ENCODE data around the gene GDNF. TPM values are rescaled to one million over a fixed set of nuclear protein-coding genes. Genes with fewer than 3 reads are reported as not detected.
"Not testable (repeated sequence)": the region's sequence is repeated elsewhere in the genome, so short reads cannot be mapped to it uniquely, and the experiment has no call there.

Gene GDNF
- total RNA-seq, 1 donor from 2014 or later, result 1.1 TPM

GRCh38 chr5:37786416-37786815, 53.4 kb downstream of the GDNF start:
- no peak for DNase-seq (ENCODE audit: low spot score)
- Mint-ChIP-seq H3K4me1 (ENCODE audit: low read depth) (no peaks in the 10 kb centered on the region), H3K27ac (ENCODE audit: unreplicated experiment) (no peak overlapping the region), H3K4me3 (ENCODE audit: unreplicated experiment) (no peak overlapping the region), H3K27me3 (ENCODE audit: low read depth) (no peaks in the 10 kb centered on the region), H3K36me3 (ENCODE audit: low read depth) (peaks cover 1% of the 10 kb centered on the region), H3K9me3 (ENCODE audit: low read depth) (no peaks in the 10 kb centered on the region)
- no peak for TF ChIP-seq CTCF (IDR thresholded peaks at IDR 0.05)

GRCh38 chr5:37781409-37781808, 58.4 kb downstream of the GDNF start:
- H3K27ac Mint-ChIP-seq (ENCODE audit: unreplicated experiment); DNase-seq (ENCODE audit: low spot score); H3K27me3 Mint-ChIP-seq (ENCODE audit: low read depth); H3K4me1 Mint-ChIP-seq (ENCODE audit: low read depth); H3K4me3 Mint-ChIP-seq (ENCODE audit: unreplicated experiment); H3K9me3 Mint-ChIP-seq (ENCODE audit: low read depth); H3K36me3 Mint-ChIP-seq (ENCODE audit: low read depth): not testable (repeated sequence)

GRCh38 chr5:37777432-37778130, 62.3 kb downstream of the GDNF start:
- Mint-ChIP-seq H3K27ac (ENCODE audit: unreplicated experiment) (no peak overlapping the region), H3K4me1 (ENCODE audit: low read depth) (peaks cover 20% of the 10 kb centered on the region), H3K27me3 (ENCODE audit: low read depth) (no peaks in the 10 kb centered on the region), H3K9me3 (ENCODE audit: low read depth) (peaks cover 4% of the 10 kb centered on the region), H3K4me3 (ENCODE audit: unreplicated experiment) (no peak overlapping the region), H3K36me3 (ENCODE audit: low read depth) (no peaks in the 10 kb centered on the region)
- no peak for DNase-seq (ENCODE audit: low spot score)
- TF ChIP-seq CTCF (IDR thresholded peaks at IDR 0.05), result no peak

- no peaks in the 10 kb centered on the region for H3K36me3 Mint-ChIP-seq (ENCODE audit: low read depth)
- no peak overlapping the region for H3K4me3 Mint-ChIP-seq (ENCODE audit: unreplicated experiment)
- DNase-seq (ENCODE audit: low spot score), result no peak
- H3K27ac Mint-ChIP-seq (ENCODE audit: unreplicated experiment), result peak overlapping the region; percentile 62
- peaks cover 27% of the 10 kb centered on the region for H3K4me1 Mint-ChIP-seq (ENCODE audit: low read depth)
- no peak for TF ChIP-seq CTCF (IDR thresholded peaks at IDR 0.05)
- peaks cover 4% of the 10 kb centered on the region for H3K9me3 Mint-ChIP-seq (ENCODE audit: low read depth)
- no peaks in the 10 kb centered on the region for H3K27me3 Mint-ChIP-seq (ENCODE audit: low read depth)
Observed at GRCh38 chr5:37776826-37777225, 63.0 kb downstream of the GDNF start.

GRCh38 chr5:37774912-37775483, 64.8 kb downstream of the GDNF start:
- peak; percentile 79 for TF ChIP-seq CTCF (IDR thresholded peaks at IDR 0.05)
- no peak for DNase-seq (ENCODE audit: low spot score)
- H3K27ac Mint-ChIP-seq (ENCODE audit: unreplicated experiment), result no peak overlapping the region
- H3K4me3 Mint-ChIP-seq (ENCODE audit: unreplicated experiment), result no peak overlapping the region
- no peaks in the 10 kb centered on the region for H3K27me3 Mint-ChIP-seq (ENCODE audit: low read depth)
- H3K9me3 Mint-ChIP-seq (ENCODE audit: low read depth), result peaks cover 4% of the 10 kb centered on the region
- no peaks in the 10 kb centered on the region for H3K36me3 Mint-ChIP-seq (ENCODE audit: low read depth)
- peaks cover 45% of the 10 kb centered on the region for H3K4me1 Mint-ChIP-seq (ENCODE audit: low read depth)

GRCh38 chr5:37773809-37774208, 66.0 kb downstream of the GDNF start:
- H3K9me3 Mint-ChIP-seq (ENCODE audit: low read depth), result peaks cover 4% of the 10 kb centered on the region
- no peaks in the 10 kb centered on the region for H3K36me3 Mint-ChIP-seq (ENCODE audit: low read depth)
- no peak overlapping the region for H3K4me3 Mint-ChIP-seq (ENCODE audit: unreplicated experiment)
- no peaks in the 10 kb centered on the region for H3K27me3 Mint-ChIP-seq (ENCODE audit: low read depth)
- H3K27ac Mint-ChIP-seq (ENCODE audit: unreplicated experiment), result no peak overlapping the region
- H3K4me1 Mint-ChIP-seq (ENCODE audit: low read depth), result peaks cover 52% of the 10 kb centered on the region
- TF ChIP-seq CTCF (IDR thresholded peaks at IDR 0.05), result no peak
- no peak for DNase-seq (ENCODE audit: low spot score)
